ENCODE measurements around the gene SSTR3.
"Not testable (repeated sequence)": the region's sequence is repeated elsewhere in the genome, so short reads cannot be mapped to it uniquely, and the experiment has no call there.

The SSTR3 gene

GRCh38 chr22:37234736-37235711 lies 22.7 kb upstream of the SSTR3 start:
- TF ChIP-seq, protein P1, sequence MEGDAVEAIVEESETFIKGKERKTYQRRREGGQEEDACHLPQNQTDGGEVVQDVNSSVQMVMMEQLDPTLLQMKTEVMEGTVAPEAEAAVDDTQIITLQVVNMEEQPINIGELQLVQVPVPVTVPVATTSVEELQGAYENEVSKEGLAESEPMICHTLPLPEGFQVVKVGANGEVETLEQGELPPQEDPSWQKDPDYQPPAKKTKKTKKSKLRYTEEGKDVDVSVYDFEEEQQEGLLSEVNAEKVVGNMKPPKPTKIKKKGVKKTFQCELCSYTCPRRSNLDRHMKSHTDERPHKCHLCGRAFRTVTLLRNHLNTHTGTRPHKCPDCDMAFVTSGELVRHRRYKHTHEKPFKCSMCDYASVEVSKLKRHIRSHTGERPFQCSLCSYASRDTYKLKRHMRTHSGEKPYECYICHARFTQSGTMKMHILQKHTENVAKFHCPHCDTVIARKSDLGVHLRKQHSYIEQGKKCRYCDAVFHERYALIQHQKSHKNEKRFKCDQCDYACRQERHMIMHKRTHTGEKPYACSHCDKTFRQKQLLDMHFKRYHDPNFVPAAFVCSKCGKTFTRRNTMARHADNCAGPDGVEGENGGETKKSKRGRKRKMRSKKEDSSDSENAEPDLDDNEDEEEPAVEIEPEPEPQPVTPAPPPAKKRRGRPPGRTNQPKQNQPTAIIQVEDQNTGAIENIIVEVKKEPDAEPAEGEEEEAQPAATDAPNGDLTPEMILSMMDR (IDR thresholded peaks at IDR 0.05; ENCODE audit: borderline replicate concordance, insufficient read depth, low read depth, low read length): no peak
- no peak overlapping the region for H3K4me3 ChIP-seq (ENCODE audit: low read depth, low read length)

GRCh38 chr22:37233751-37234631 lies 21.7 kb upstream of the SSTR3 start:
- TF ChIP-seq, protein P1 (IDR thresholded peaks at IDR 0.05; ENCODE audit: borderline replicate concordance, insufficient read depth, low read depth, low read length): no peak
- no peak overlapping the region for H3K4me3 ChIP-seq (ENCODE audit: low read depth, low read length)

- not testable (repeated sequence) for H3K4me3 ChIP-seq (ENCODE audit: low read depth, low read length)
These were observed 21.1 kb upstream of the SSTR3 start for GRCh38 chr22:37233371-37233750.

DNA sequence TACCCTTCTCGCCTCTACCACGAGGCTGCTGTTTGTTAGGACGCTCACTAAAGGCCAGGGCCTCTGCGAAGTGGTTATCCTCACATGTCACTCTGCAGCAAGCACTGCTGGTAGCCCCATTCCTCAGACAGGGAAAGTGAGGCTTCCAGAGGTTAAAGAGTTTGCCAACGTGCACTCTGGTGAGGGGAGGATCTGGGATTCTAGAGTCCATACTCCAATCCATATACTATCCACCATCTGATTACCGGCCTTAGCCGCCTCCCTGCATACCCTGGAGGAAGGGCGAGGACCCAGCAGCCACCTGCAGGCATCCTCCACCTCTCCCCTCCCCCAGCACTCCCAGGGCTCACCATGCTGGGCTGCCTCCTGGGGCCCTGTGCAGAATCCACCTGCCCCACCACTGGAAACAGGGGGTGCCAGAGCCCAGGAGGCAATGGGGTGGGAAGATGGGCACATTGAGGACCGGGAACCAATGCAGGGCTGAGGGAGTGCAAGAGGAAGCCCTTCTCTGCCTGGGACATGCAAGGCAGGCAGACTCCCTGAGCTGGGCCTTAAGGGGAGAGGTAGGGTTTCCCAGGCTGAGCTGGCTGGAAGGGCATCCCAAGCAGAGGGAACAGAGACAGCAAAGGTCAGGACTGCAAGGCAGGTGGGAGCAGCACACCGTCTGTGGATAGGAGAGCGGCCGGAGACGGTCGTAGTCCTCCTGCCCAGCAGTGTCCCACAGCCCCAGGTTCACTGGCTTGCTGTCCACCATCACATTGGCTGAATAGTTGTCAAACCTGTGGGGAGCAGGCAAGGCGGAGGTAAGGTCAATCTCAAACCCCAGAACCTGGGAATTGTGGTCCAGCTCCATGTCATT lies 20.1 kb upstream of the SSTR3 start:
- TF ChIP-seq, protein P1 (IDR thresholded peaks at IDR 0.05; ENCODE audit: borderline replicate concordance, insufficient read depth, low read depth, low read length): no peak
- H3K4me3 ChIP-seq (ENCODE audit: low read depth, low read length): peak overlapping the region; percentile 2

DNA sequence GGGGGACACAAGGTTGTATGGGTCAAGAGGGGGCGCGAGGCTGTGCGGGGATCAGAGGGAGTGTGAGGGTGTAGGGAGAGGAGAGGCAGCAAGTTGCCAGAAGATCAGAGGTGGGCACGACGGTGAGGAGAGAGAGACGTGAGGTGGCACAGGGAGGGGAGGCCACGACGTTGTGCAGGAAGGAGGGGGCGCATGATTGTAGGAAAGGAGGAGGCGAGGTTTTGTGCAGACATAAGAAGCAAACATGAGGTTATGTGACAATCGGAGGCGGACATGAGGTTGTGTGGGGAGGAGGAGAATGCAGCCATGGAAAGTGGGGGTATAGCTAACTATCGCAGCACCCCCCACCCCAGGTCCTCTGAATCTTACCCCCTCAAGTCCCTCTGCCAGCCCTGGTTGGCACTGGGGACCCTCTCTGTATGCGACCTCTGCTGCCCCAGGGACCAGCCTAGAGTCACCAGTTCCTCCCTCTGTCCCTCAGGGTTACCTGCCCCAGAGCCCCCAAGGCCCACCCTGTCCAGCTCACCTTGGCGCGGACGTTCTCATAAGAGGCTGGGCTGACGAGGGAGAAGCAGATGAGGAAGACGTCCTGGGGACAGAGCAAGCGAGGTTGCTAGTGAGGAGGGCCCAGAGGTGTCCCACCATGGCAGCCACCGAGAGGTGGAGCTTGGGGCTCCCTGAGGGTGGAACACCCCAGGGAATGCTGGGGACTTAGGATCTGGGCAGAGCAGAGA lies 19.3 kb upstream of the SSTR3 start:
- TF ChIP-seq, protein P1 (IDR thresholded peaks at IDR 0.05; ENCODE audit: borderline replicate concordance, insufficient read depth, low read depth, low read length): no peak

DNA sequence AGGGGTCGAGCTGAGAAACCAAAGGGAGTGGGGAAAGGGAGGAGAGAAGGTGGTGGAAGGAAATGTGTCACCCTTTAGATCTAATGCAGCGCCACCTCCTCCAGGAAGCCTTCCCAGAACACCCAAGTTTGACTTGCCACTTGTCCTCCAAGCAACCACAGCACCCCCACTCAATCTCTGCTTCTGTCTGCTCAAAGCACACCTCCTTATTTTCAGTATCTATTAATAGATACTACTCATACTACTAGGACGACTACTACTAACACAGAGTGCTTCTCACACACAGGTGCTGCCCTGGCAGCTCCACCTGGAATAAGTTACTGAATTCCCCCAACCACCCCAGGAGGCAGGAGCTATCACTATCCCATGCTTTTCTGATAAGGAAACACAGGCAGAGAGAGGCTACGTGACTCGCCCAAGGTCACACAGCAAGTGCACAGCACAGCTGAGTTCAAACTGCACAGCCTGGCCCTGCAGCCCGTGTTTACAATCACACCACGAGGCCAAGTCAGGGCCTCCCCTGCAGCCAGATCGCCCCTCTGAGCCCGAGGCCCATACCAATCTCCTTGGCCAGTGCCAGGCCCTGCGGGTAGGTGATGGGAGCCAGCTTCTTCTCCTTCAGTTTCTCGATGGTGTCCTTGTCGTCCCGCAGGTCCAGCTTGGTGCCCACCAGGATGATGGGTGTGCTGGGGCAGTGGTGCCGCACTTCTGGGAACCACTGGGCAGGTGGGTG lies 18.6 kb upstream of the SSTR3 start:
- no peak overlapping the region for H3K4me3 ChIP-seq (ENCODE audit: low read depth, low read length)
- TF ChIP-seq, protein P1 (IDR thresholded peaks at IDR 0.05; ENCODE audit: borderline replicate concordance, insufficient read depth, low read depth, low read length): no peak

More for the DNA sequence above, 19.3 kb upstream of the SSTR3 start:
- H3K4me3 ChIP-seq (ENCODE audit: low read depth, low read length): no peak overlapping the region
